IPS DF 4.7 (cell line): ENCODE data around the gene S100A12.

Experiments
- DNase-seq: peaks from one replicate; pipeline ENCODE4 v3.0.0-alpha.2; 2013; ENCODE audit warnings: low spot score; ENCODE audit errors: extremely low read depth

Gene S100A12

GRCh38 chr1:153397051-153397923 lies 21.9 kb upstream of the S100A12 start:
- no peak for DNase-seq

GRCh38 chr1:153396461-153396860 lies 21.0 kb upstream of the S100A12 start:
- DNase-seq, result no peak

- no peak for DNase-seq
These were observed 20.4 kb upstream of the S100A12 start for GRCh38 chr1:153395776-153396175.

GRCh38 chr1:153395136-153395685 lies 19.8 kb upstream of the S100A12 start:
- DNase-seq, result no peak

- DNase-seq, result no peak
These were observed 19.0 kb upstream of the S100A12 start for GRCh38 chr1:153394391-153394790.

- DNase-seq, result peak; percentile 9
These were observed 18.5 kb upstream of the S100A12 start for GRCh38 chr1:153393926-153394325.

- no peak for DNase-seq
These were observed 17.4 kb upstream of the S100A12 start for GRCh38 chr1:153392822-153393221.

GRCh38 chr1:153392258-153392657 lies 16.8 kb upstream of the S100A12 start:
- DNase-seq, result no peak

GRCh38 chr1:153390938-153391710 lies 15.7 kb upstream of the S100A12 start, which contains the start of gene S100A8:
Gene S100A8 (minus strand): TSS chr1:153391073. CDS start chr1:153390535, 538 bp downstream.
- DNase-seq, result no peak

- no peak for DNase-seq
These were observed 14.8 kb upstream of the S100A12 start for GRCh38 chr1:153389973-153390879.

- no peak for DNase-seq
These were observed 14.0 kb upstream of the S100A12 start for GRCh38 chr1:153389401-153389800.

- no peak for DNase-seq
These were observed 12.4 kb upstream of the S100A12 start for GRCh38 chr1:153387785-153388184.

- no peak for DNase-seq
These were observed 11.6 kb upstream of the S100A12 start for GRCh38 chr1:153387001-153387400.

- DNase-seq, result no peak
These were observed 11.1 kb upstream of the S100A12 start for GRCh38 chr1:153386500-153386901.

GRCh38 chr1:153384958-153385580 lies 9.6 kb upstream of the S100A12 start:
- no peak for DNase-seq

- no peak for DNase-seq
These were observed 5.3 kb upstream of the S100A12 start for GRCh38 chr1:153380711-153381110.

- DNase-seq, result no peak
These were observed 4.2 kb upstream of the S100A12 start for GRCh38 chr1:153379591-153379990.

GRCh38 chr1:153374071-153374470 lies 1.4 kb downstream of the S100A12 start:
- no peak for DNase-seq

GRCh38 chr1:153372571-153372970 lies 2.9 kb downstream of the S100A12 start:
- DNase-seq, result no peak

GRCh38 chr1:153371231-153371630 lies 4.2 kb downstream of the S100A12 start:
- no peak for DNase-seq

GRCh38 chr1:153370146-153370545 lies 5.3 kb downstream of the S100A12 start:
- no peak for DNase-seq
